Measurements from ENCODE around the gene SNIP1.
"Not testable (repeated sequence)": the region's sequence is repeated elsewhere in the genome, so short reads cannot be mapped to it uniquely, and the experiment has no call there.

DNA sequence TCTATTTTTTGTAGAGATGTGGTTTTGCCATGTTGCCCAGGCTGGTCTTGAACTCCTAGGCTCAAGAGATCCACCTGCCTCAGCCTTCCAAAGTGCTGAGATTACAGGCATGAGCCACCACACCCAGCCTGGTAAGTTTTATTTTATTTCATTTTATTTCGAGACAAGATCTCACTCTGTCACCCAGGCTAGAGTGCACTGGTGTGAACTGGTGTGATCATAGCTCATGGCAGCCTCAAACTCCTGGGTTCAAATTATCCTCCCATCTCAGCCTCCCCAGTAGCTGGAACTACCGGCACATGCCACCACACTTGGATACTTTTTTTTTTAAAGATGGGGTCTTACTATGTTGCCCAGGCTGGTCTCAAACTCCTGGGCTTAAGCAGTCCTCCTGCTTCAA lies 51.3 kb downstream of the SNIP1 start:
- TF ChIP-seq, protein P1, sequence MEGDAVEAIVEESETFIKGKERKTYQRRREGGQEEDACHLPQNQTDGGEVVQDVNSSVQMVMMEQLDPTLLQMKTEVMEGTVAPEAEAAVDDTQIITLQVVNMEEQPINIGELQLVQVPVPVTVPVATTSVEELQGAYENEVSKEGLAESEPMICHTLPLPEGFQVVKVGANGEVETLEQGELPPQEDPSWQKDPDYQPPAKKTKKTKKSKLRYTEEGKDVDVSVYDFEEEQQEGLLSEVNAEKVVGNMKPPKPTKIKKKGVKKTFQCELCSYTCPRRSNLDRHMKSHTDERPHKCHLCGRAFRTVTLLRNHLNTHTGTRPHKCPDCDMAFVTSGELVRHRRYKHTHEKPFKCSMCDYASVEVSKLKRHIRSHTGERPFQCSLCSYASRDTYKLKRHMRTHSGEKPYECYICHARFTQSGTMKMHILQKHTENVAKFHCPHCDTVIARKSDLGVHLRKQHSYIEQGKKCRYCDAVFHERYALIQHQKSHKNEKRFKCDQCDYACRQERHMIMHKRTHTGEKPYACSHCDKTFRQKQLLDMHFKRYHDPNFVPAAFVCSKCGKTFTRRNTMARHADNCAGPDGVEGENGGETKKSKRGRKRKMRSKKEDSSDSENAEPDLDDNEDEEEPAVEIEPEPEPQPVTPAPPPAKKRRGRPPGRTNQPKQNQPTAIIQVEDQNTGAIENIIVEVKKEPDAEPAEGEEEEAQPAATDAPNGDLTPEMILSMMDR (IDR thresholded peaks at IDR 0.05; ENCODE audit: borderline replicate concordance, extremely low read depth, low read length, poor library complexity, severe bottlenecking): not testable (repeated sequence)
- not testable (repeated sequence) for TF ChIP-seq EZH2 (IDR thresholded peaks at IDR 0.05; ENCODE audit: borderline replicate concordance, low read depth, low read length, severe bottlenecking)
